Progenitor cell of endocrine pancreas (in vitro differentiated cells): Measurements from ENCODE around the gene AOPEP. TPM values are rescaled to one million over a fixed set of nuclear protein-coding genes. Genes with fewer than 3 reads are reported as not detected.

Experiments
- DNase-seq: peaks from one replicate; pipeline ENCODE4 v3.0.0; 2021; ENCODE audit warnings: low spot score; ENCODE audit not compliant: unreplicated experiment
- H3K27ac Mint-ChIP-seq: 2 replicates; pipeline ENCODE4 v1.8.0; 2021; ENCODE audit warnings: mild to moderate bottlenecking, moderate library complexity, mixed read lengths
- H3K27me3 Mint-ChIP-seq: 2 replicates; pipeline ENCODE4 v1.8.0; 2021; ENCODE audit warnings: mixed read lengths
- H3K36me3 Mint-ChIP-seq: 2 replicates; pipeline ENCODE4 v1.8.0; 2022; ENCODE audit warnings: mixed read lengths; ENCODE audit not compliant: insufficient read depth
- H3K4me1 Mint-ChIP-seq: 2 replicates; pipeline ENCODE4 v1.8.0; 2021; ENCODE audit warnings: low read depth, mixed read lengths
- H3K4me3 Mint-ChIP-seq: 2 replicates; pipeline ENCODE4 v1.8.0; 2021; ENCODE audit warnings: low read depth, mild to moderate bottlenecking, moderate library complexity, mixed read lengths
- H3K9me3 Mint-ChIP-seq: 2 replicates; pipeline ENCODE4 v1.8.0; 2021; ENCODE audit warnings: low read depth, mixed read lengths
- total RNA-seq: library from RNA; stranded (reverse); gene quantifications from 2 replicates; pipeline ENCODE4 v1.2.1, GENCODE V29; 2021
- TF ChIP-seq, protein P1 (sequence below): fragments of 200-600 bp; sonication (generic); IDR thresholded peaks from one replicate; pipeline ENCODE4 v1.5.0; 2021; ENCODE audit warnings: antibody characterized with exemption, mild to moderate bottlenecking; ENCODE audit not compliant: unreplicated experiment

The AOPEP gene
- total RNA-seq, 1 donor from 2014 or later = 58.2 TPM

DNA sequence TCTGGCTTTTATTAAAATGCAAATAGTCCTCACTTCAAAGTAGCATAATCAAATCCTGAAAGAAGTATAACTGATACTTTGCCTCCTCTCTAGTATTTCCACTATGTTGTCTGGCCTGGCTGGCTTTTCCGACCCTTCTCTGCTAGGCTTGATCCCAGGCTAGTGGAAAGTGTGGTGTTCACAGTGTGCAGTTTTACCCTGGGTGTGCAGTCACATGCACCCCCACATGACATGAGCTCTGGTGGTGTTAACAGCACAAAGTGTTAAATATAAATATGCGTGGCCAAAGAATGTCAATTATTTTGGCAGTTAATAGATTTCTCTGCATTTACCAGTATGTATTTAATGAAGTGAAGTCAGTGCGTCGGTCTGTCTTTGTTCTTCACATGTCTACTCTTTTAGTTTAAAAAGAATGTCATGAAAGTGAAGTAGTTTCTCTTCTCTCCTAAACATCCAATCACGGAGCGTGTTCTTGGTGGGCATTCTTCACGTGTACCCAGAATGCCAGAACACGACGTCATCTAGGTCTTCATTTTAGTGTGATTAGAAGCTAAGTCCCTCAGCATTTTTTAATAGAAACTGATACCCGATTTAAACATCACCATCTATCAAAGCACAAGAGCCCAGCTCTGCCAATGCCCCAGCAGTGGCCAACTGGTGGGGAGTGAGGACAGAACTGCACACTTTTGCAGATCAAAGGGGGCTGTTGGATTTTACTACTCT lies 304.6 kb downstream of the AOPEP start:
- TF ChIP-seq, protein P1, sequence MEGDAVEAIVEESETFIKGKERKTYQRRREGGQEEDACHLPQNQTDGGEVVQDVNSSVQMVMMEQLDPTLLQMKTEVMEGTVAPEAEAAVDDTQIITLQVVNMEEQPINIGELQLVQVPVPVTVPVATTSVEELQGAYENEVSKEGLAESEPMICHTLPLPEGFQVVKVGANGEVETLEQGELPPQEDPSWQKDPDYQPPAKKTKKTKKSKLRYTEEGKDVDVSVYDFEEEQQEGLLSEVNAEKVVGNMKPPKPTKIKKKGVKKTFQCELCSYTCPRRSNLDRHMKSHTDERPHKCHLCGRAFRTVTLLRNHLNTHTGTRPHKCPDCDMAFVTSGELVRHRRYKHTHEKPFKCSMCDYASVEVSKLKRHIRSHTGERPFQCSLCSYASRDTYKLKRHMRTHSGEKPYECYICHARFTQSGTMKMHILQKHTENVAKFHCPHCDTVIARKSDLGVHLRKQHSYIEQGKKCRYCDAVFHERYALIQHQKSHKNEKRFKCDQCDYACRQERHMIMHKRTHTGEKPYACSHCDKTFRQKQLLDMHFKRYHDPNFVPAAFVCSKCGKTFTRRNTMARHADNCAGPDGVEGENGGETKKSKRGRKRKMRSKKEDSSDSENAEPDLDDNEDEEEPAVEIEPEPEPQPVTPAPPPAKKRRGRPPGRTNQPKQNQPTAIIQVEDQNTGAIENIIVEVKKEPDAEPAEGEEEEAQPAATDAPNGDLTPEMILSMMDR = no peak
- no peak for DNase-seq
- H3K9me3 Mint-ChIP-seq = no peaks in the 10 kb centered on the region
- peak overlapping the region; percentile 92 for H3K27ac Mint-ChIP-seq
- no peaks in the 10 kb centered on the region for H3K27me3 Mint-ChIP-seq
- peak overlapping the region; percentile 42 for H3K4me3 Mint-ChIP-seq
- H3K36me3 Mint-ChIP-seq = peaks cover 16% of the 10 kb centered on the region
- peaks cover 58% of the 10 kb centered on the region for H3K4me1 Mint-ChIP-seq

- Mint-ChIP-seq H3K27me3 (no peaks in the 10 kb centered on the region), H3K4me1 (peaks cover 58% of the 10 kb centered on the region), H3K4me3 (peak overlapping the region; percentile 10), H3K36me3 (peaks cover 12% of the 10 kb centered on the region), H3K27ac (peak overlapping the region; percentile 95), H3K9me3 (no peaks in the 10 kb centered on the region)
- peak; percentile 27 for DNase-seq
- TF ChIP-seq, protein P1 = no peak
Observed at GRCh38 chr9:95031711-95032461, 305.4 kb downstream of the AOPEP start.

GRCh38 chr9:95032580-95033341 lies 306.3 kb downstream of the AOPEP start:
- H3K27me3 Mint-ChIP-seq = no peaks in the 10 kb centered on the region
- TF ChIP-seq, protein P1 = no peak
- no peak for DNase-seq
- peak overlapping the region; percentile 95 for H3K27ac Mint-ChIP-seq
- H3K4me3 Mint-ChIP-seq = no peak overlapping the region
- H3K4me1 Mint-ChIP-seq = peaks cover 60% of the 10 kb centered on the region
- H3K36me3 Mint-ChIP-seq = peaks cover 12% of the 10 kb centered on the region
- no peaks in the 10 kb centered on the region for H3K9me3 Mint-ChIP-seq

DNA sequence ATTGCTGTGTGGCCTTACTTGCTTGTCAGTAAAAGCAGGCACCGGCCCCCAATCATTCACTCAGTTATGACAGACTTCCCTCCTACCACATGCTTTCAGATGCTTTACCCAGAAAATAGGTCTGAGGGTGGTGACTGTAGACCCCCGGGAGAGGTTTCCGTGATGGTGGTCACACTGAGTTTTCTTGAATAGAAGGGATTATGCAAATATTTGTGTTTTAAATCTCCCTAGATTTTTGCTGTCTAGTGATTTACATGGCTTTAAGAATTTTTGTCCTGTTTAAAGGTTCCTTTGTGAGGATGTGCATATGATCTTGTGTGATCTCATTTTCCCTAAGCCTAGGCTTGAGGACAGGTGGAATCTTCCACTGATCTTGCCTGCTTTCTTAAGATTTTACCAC lies 309.3 kb downstream of the AOPEP start:
- DNase-seq = no peak
- peaks cover 8% of the 10 kb centered on the region for H3K36me3 Mint-ChIP-seq
- no peak overlapping the region for H3K4me3 Mint-ChIP-seq
- TF ChIP-seq, protein P1 = no peak
- H3K9me3 Mint-ChIP-seq = no peaks in the 10 kb centered on the region
- H3K27me3 Mint-ChIP-seq = no peaks in the 10 kb centered on the region
- no peak overlapping the region for H3K27ac Mint-ChIP-seq
- peaks cover 46% of the 10 kb centered on the region for H3K4me1 Mint-ChIP-seq

DNA sequence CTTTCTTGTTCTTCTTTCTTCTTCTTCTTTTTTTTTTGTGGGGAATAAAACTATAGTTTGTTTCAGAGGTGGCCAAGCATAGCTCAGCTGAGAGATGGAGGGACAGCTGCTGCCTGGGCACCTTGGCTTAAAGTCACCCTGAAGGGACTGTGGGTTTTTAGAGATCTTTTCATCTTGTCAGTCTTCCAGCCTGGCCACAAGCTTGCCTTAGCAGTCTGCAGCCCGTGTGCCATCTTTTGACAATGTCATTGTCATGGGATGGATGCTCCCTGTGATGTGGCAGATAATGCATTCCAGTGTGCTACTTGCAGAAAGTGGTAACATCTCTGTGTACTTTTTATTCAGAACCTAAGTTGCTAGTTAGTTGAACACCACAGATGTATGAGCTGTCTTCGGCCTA lies 310.2 kb downstream of the AOPEP start:
- Mint-ChIP-seq H3K4me1 (peaks cover 46% of the 10 kb centered on the region), H3K27ac (no peak overlapping the region), H3K9me3 (no peaks in the 10 kb centered on the region), H3K4me3 (no peak overlapping the region), H3K36me3 (peaks cover 7% of the 10 kb centered on the region), H3K27me3 (no peaks in the 10 kb centered on the region)
- DNase-seq = no peak
- TF ChIP-seq, protein P1 = no peak
